ENCODE results near the gene FRA10AC1.

DNA sequence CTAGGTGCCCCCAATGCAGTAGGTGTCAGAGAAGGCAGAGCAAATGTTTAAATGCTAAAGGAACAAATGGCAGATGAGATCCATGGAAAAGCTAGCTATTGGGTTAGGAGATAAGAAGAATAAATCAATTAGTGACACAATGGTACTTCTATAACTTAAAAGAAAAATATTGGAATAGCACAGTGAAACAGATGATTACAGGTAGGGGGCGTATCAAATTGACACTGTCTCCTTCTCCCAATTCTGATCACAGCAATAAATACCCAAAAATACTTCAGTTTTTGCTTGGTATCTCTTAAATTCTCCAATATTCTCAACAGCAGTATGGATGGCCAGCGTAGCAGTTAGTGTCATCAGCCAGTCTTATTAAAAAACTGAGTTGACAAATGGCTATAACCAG is 5.2 kb downstream of the FRA10AC1 start:
- TF ChIP-seq POLR2A (IDR thresholded peaks at IDR 0.05; ENCODE audit: low read length) (no peak), GATA1 (IDR thresholded peaks at IDR 0.05; ENCODE audit: low read depth, low read length) (no peak)

Measured in erythroblast (primary cell).